ENCODE data around the gene TEX26. TPM values are rescaled to one million over a fixed set of nuclear protein-coding genes. Genes with fewer than 3 reads are reported as not detected.

The TEX26 gene
- total RNA-seq, 1 experiment from 2014 or later = not detected

DNA sequence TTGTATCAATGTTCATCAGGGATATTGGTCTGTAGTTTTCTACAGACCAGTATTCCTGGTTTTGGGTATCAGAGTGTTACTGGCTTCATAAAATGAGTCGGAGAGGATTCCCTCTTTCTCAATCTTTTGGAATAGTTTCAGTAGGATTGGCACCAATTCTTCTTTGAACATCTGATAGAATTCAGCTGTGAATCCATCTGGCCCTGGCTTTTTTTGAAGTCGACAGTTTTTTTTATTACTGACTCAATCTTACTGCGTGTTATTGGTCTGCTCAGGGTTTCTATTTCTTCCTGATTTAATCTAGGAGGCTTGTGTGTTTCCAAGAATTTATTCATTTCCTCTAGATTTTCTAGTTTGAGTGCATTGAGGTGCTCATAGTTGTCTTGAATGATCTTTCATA lies 11.4 kb downstream of the TEX26 start:
- Mint-ChIP-seq H3K36me3 (ENCODE audit: insufficient read depth, unreplicated experiment) (no peaks in the 10 kb centered on the region), H3K4me3 (ENCODE audit: unreplicated experiment) (no peak overlapping the region), H3K4me1 (ENCODE audit: insufficient read depth, unreplicated experiment) (no peaks in the 10 kb centered on the region), H3K9me3 (ENCODE audit: unreplicated experiment) (peaks cover 10% of the 10 kb centered on the region), H3K27ac (ENCODE audit: low read depth, unreplicated experiment) (no peak overlapping the region), H3K27me3 (ENCODE audit: insufficient read depth, unreplicated experiment) (peaks cover 26% of the 10 kb centered on the region)
- intact Hi-C loops (cut with micrococcal nuclease) = no loop called here
- no peak for DNase-seq (ENCODE audit: unreplicated experiment)
- no TSS peak for BruUV-seq (replicated peaks)
- TF ChIP-seq, protein P1, sequence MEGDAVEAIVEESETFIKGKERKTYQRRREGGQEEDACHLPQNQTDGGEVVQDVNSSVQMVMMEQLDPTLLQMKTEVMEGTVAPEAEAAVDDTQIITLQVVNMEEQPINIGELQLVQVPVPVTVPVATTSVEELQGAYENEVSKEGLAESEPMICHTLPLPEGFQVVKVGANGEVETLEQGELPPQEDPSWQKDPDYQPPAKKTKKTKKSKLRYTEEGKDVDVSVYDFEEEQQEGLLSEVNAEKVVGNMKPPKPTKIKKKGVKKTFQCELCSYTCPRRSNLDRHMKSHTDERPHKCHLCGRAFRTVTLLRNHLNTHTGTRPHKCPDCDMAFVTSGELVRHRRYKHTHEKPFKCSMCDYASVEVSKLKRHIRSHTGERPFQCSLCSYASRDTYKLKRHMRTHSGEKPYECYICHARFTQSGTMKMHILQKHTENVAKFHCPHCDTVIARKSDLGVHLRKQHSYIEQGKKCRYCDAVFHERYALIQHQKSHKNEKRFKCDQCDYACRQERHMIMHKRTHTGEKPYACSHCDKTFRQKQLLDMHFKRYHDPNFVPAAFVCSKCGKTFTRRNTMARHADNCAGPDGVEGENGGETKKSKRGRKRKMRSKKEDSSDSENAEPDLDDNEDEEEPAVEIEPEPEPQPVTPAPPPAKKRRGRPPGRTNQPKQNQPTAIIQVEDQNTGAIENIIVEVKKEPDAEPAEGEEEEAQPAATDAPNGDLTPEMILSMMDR (IDR thresholded peaks at IDR 0.05; ENCODE audit: unreplicated experiment) = no peak
- CTCF ChIA-PET = no interaction called here
- POLR2A ChIA-PET = no interaction called here

DNA sequence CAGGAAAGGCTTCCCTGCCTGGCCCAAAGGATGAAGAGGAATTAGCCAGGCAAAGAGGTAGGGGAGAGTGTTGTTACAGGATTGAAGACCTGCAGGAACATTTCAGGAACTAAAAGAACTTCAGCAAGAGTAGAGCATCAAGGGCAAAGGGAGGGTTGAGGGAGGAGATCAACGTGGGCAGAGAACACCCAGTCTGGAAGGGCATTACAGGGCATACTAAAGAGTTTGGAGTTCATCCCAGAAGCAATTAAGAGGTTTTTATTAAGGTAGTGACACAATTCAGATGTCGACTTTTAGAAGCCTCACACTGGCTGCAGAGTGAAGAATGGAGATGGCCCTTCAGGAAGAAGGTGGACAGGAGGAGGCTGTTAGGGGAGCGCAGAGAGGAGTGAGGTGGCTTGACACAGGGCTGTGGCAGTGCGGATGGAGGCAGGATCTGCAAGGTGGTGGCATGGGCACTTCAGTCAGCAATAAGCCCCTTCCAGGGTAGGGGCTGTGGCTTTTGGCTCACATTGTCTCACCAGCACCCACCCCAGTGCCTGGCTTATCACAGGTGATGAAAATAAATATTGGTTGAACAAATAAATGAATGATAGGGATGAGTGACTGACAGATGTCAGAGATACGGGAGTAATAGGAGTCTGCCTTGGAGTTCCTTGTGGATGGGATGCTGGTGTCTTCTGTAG lies 24.9 kb downstream of the TEX26 start:
- Mint-ChIP-seq H3K36me3 (ENCODE audit: insufficient read depth, unreplicated experiment) (no peaks in the 10 kb centered on the region), H3K4me1 (ENCODE audit: insufficient read depth, unreplicated experiment) (no peaks in the 10 kb centered on the region), H3K4me3 (ENCODE audit: unreplicated experiment) (no peak overlapping the region), H3K9me3 (ENCODE audit: unreplicated experiment) (peaks cover 8% of the 10 kb centered on the region), H3K27ac (ENCODE audit: low read depth, unreplicated experiment) (no peak overlapping the region), H3K27me3 (ENCODE audit: insufficient read depth, unreplicated experiment) (peaks cover 41% of the 10 kb centered on the region)
- CTCF ChIA-PET = no interaction called here
- TF ChIP-seq, protein P1 (IDR thresholded peaks at IDR 0.05; ENCODE audit: unreplicated experiment) = no peak
- intact Hi-C loops (cut with micrococcal nuclease) = no loop called here
- DNase-seq (ENCODE audit: unreplicated experiment) = no peak
- POLR2A ChIA-PET = no interaction called here
- no TSS peak for BruUV-seq (replicated peaks)

DNA sequence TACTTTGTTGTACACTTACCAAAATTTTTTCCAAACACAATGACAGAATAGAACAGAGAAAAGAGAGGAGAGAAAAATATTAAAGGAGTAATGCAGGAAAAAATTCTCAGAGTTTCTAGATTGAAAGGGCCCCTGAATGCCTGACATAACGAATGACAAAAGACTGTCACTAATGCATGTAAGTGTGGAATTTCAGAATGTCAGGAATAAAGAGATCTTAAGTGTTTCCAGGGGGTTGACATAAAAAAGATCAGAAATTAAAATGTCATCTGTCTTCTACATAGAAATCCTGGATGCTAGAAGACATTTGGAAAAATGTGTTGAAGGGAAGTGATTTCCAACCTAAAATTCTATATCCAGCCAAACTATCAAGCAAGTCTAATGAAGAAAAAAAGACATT lies 27.2 kb downstream of the TEX26 start:
- TF ChIP-seq, protein P1 (IDR thresholded peaks at IDR 0.05; ENCODE audit: unreplicated experiment) = no peak
- Mint-ChIP-seq H3K36me3 (ENCODE audit: insufficient read depth, unreplicated experiment) (no peaks in the 10 kb centered on the region), H3K27ac (ENCODE audit: low read depth, unreplicated experiment) (no peak overlapping the region), H3K9me3 (ENCODE audit: unreplicated experiment) (peaks cover 8% of the 10 kb centered on the region), H3K4me1 (ENCODE audit: insufficient read depth, unreplicated experiment) (peaks cover 9% of the 10 kb centered on the region), H3K27me3 (ENCODE audit: insufficient read depth, unreplicated experiment) (peaks cover 22% of the 10 kb centered on the region), H3K4me3 (ENCODE audit: unreplicated experiment) (no peak overlapping the region)
- POLR2A ChIA-PET = no interaction called here
- DNase-seq (ENCODE audit: unreplicated experiment) = no peak
- intact Hi-C loops (cut with micrococcal nuclease) = no loop called here
- BruUV-seq (replicated peaks) = no TSS peak
- CTCF ChIA-PET = interaction anchor here (1.5 kb wide), 1 partner anchor 19 kb away, joined by 8 read pairs; no protein-coding TSS in a partner anchor

DNA sequence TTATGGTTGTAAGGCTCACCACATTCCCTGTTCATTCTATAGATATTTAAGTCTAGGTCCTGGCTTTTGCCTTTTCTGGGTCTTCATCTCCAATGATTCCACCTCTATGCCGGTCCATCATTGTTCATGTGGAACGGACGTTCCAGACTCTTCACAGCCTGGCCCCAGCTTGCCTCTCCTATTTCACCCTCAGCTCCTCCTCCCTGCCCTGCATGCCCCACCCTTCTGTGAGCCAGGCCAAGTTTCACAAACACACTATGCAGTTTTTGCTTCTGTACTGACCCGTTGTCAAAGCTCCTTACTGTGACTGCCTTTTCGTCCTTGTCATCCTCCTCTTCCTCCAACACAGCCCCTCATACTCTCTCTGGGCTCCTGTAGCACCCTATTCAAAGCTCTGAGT lies 31.3 kb downstream of the TEX26 start:
- H3K27ac Mint-ChIP-seq (ENCODE audit: low read depth, unreplicated experiment) = peak overlapping the region; percentile 2
- peak; percentile 66 for DNase-seq (ENCODE audit: unreplicated experiment)
- TF ChIP-seq, protein P1 (IDR thresholded peaks at IDR 0.05; ENCODE audit: unreplicated experiment) = no peak
- intact Hi-C loops (cut with micrococcal nuclease) = no loop called here
- H3K4me1 Mint-ChIP-seq (ENCODE audit: insufficient read depth, unreplicated experiment) = peaks cover 13% of the 10 kb centered on the region
- H3K36me3 Mint-ChIP-seq (ENCODE audit: insufficient read depth, unreplicated experiment) = no peaks in the 10 kb centered on the region
- no peak overlapping the region for H3K4me3 Mint-ChIP-seq (ENCODE audit: unreplicated experiment)
- BruUV-seq (replicated peaks) = no TSS peak
- peaks cover 8% of the 10 kb centered on the region for H3K9me3 Mint-ChIP-seq (ENCODE audit: unreplicated experiment)
- H3K27me3 Mint-ChIP-seq (ENCODE audit: insufficient read depth, unreplicated experiment) = peaks cover 3% of the 10 kb centered on the region
- ChIA-PET POLR2A (interaction anchor here (0.8 to 2.3 kb wide), 3 partner anchors 9 to 41 kb away, joined by 3 to 10 read pairs (median 4); no protein-coding TSS in a partner anchor), CTCF (interaction anchor here (0.9 to 1.1 kb wide), 2 partner anchors 21 to 273 kb away, joined by 3 read pairs; no protein-coding TSS in a partner anchor)
